ENCODE results near the gene GULP1. TPM values are rescaled to one million over a fixed set of nuclear protein-coding genes. Genes with fewer than 3 reads are reported as not detected.

GULP1 gene
- total RNA-seq, 1 experiment from 2014 or later: 86.8 TPM

- no TSS peak for BruUV-seq (replicated peaks)
- CTCF ChIA-PET: no interaction called here
- Mint-ChIP-seq H3K9me3 (ENCODE audit: low read depth, unreplicated experiment) (no peaks in the 10 kb centered on the region), H3K27ac (ENCODE audit: unreplicated experiment) (no peak overlapping the region), H3K36me3 (ENCODE audit: insufficient read depth, unreplicated experiment) (peaks cover 5% of the 10 kb centered on the region), H3K4me3 (ENCODE audit: low read depth, unreplicated experiment) (no peak overlapping the region), H3K27me3 (ENCODE audit: unreplicated experiment) (no peaks in the 10 kb centered on the region), H3K4me1 (ENCODE audit: low read depth, unreplicated experiment) (peaks cover 29% of the 10 kb centered on the region)
- intact Hi-C loops (cut with micrococcal nuclease; ENCODE audit: unreplicated experiment): no loop called here
- no peak for DNase-seq
- TF ChIP-seq CTCF (IDR thresholded peaks at IDR 0.05; ENCODE audit: unreplicated experiment): no peak
Observed at GRCh38 chr2:188324067-188324466, 32.4 kb downstream of the GULP1 start.

- no peak overlapping the region for H3K27ac Mint-ChIP-seq (ENCODE audit: unreplicated experiment)
- peaks cover 19% of the 10 kb centered on the region for H3K4me1 Mint-ChIP-seq (ENCODE audit: low read depth, unreplicated experiment)
- no peaks in the 10 kb centered on the region for H3K9me3 Mint-ChIP-seq (ENCODE audit: low read depth, unreplicated experiment)
- no peaks in the 10 kb centered on the region for H3K27me3 Mint-ChIP-seq (ENCODE audit: unreplicated experiment)
- CTCF ChIA-PET: no interaction called here
- H3K36me3 Mint-ChIP-seq (ENCODE audit: insufficient read depth, unreplicated experiment): no peaks in the 10 kb centered on the region
- H3K4me3 Mint-ChIP-seq (ENCODE audit: low read depth, unreplicated experiment): no peak overlapping the region
- no TSS peak for BruUV-seq (replicated peaks)
- no peak for DNase-seq
- intact Hi-C loops (cut with micrococcal nuclease; ENCODE audit: unreplicated experiment): no loop called here
- no peak for TF ChIP-seq CTCF (IDR thresholded peaks at IDR 0.05; ENCODE audit: unreplicated experiment)
Observed at GRCh38 chr2:188326290-188326668, 34.6 kb downstream of the GULP1 start.

- Mint-ChIP-seq H3K4me3 (ENCODE audit: low read depth, unreplicated experiment) (no peak overlapping the region), H3K4me1 (ENCODE audit: low read depth, unreplicated experiment) (peaks cover 19% of the 10 kb centered on the region), H3K27me3 (ENCODE audit: unreplicated experiment) (no peaks in the 10 kb centered on the region), H3K9me3 (ENCODE audit: low read depth, unreplicated experiment) (no peaks in the 10 kb centered on the region), H3K36me3 (ENCODE audit: insufficient read depth, unreplicated experiment) (no peaks in the 10 kb centered on the region), H3K27ac (ENCODE audit: unreplicated experiment) (no peak overlapping the region)
- no peak for TF ChIP-seq CTCF (IDR thresholded peaks at IDR 0.05; ENCODE audit: unreplicated experiment)
- no TSS peak for BruUV-seq (replicated peaks)
- CTCF ChIA-PET: no interaction called here
- DNase-seq: no peak
- intact Hi-C loops (cut with micrococcal nuclease; ENCODE audit: unreplicated experiment): no loop called here
Observed at GRCh38 chr2:188326669-188327301, 35.1 kb downstream of the GULP1 start.

GRCh38 chr2:188327518-188328213 is 36.0 kb downstream of the GULP1 start:
- CTCF ChIA-PET: no interaction called here
- H3K4me1 Mint-ChIP-seq (ENCODE audit: low read depth, unreplicated experiment): peaks cover 15% of the 10 kb centered on the region
- H3K27ac Mint-ChIP-seq (ENCODE audit: unreplicated experiment): no peak overlapping the region
- intact Hi-C loops (cut with micrococcal nuclease; ENCODE audit: unreplicated experiment): no loop called here
- no peak overlapping the region for H3K4me3 Mint-ChIP-seq (ENCODE audit: low read depth, unreplicated experiment)
- no peaks in the 10 kb centered on the region for H3K27me3 Mint-ChIP-seq (ENCODE audit: unreplicated experiment)
- no peak for TF ChIP-seq CTCF (IDR thresholded peaks at IDR 0.05; ENCODE audit: unreplicated experiment)
- H3K36me3 Mint-ChIP-seq (ENCODE audit: insufficient read depth, unreplicated experiment): no peaks in the 10 kb centered on the region
- DNase-seq: no peak
- BruUV-seq (replicated peaks): no TSS peak
- no peaks in the 10 kb centered on the region for H3K9me3 Mint-ChIP-seq (ENCODE audit: low read depth, unreplicated experiment)
